SK-N-SH (cell line): ENCODE results near the gene RPS6KA2.

ENCODE experiments used
- CTCF ChIP-seq: fragments of 200-600 bp; sonication (generic); IDR thresholded peaks from 2 replicates; pipeline ENCODE4 v1.6.1; 2017; ENCODE audit warnings: antibody characterized with exemption, mild to moderate bottlenecking, moderate library complexity
- EP300 ChIP-seq, 2 experiments: IDR thresholded peaks; 2 replicates each; pipeline versions ENCODE4 v1.4.0 to v1.6.1; 2012; ENCODE audit warnings: borderline replicate concordance in 1 of 2, low read depth in 1 of 2, low read length in 1 of 2
- IRF3 ChIP-seq: fragments of 150-350 bp; IDR thresholded peaks from 2 replicates; pipeline ENCODE4 v1.6.1; 2016; ENCODE audit warnings: mild to moderate bottlenecking, low read depth, low read length
- MXI1 ChIP-seq: IDR thresholded peaks from 2 replicates; pipeline ENCODE4 v1.6.1; 2012; ENCODE audit warnings: mild to moderate bottlenecking, low read depth, low read length, improper control_type of control experiment
- PBX3 ChIP-seq: IDR thresholded peaks from 2 replicates; pipeline ENCODE4; 2012
- TAF1 ChIP-seq: IDR thresholded peaks from 2 replicates; pipeline ENCODE4 v1.6.1; 2012; ENCODE audit warnings: low read depth, mild to moderate bottlenecking, low read length, moderate library complexity, borderline replicate concordance

- no peak for TF ChIP-seq CTCF
- TF ChIP-seq MXI1: no peak
- no peak for TF ChIP-seq PBX3
- TF ChIP-seq TAF1: no peak
- no peak for TF ChIP-seq EP300 (IDR thresholded peaks at IDR 0.05; ENCODE audit: borderline replicate concordance in 1 of 2, low read depth in 1 of 2, low read length in 1 of 2)
- TF ChIP-seq IRF3: no peak
These were observed 233.6 kb downstream of the RPS6KA2 start for GRCh38 chr6:166393535-166393823.
